KOPT-K1 (cell line): ENCODE measurements around the gene PALB2.
"Not testable (repeated sequence)": the region's sequence is repeated elsewhere in the genome, so short reads cannot be mapped to it uniquely, and the experiment has no call there.

ENCODE experiments used
- H3K27ac ChIP-seq: fragments of 200-600 bp; sonication (generic); 2 replicates; pipeline ENCODE4 v1.5.1; 2016; ENCODE audit warnings: antibody characterized with exemption, mild to moderate bottlenecking, low read depth, low read length; ENCODE audit not compliant: poor library complexity, severe bottlenecking
- H3K36me3 ChIP-seq: fragments of 200-600 bp; sonication (generic); 2 replicates; pipeline ENCODE4 v1.5.1; 2017; ENCODE audit warnings: antibody characterized with exemption, mild to moderate bottlenecking, low read length, moderate library complexity; ENCODE audit not compliant: insufficient read depth
- H3K9me3 ChIP-seq: fragments of 200-600 bp; sonication (generic); 2 replicates; pipeline ENCODE4 v1.5.1; 2017; ENCODE audit warnings: antibody characterized with exemption, low read length, mild to moderate bottlenecking; ENCODE audit not compliant: insufficient read depth, poor library complexity, severe bottlenecking

PALB2 gene

GRCh38 chr16:23667355-23667659, 26.2 kb upstream of the PALB2 start:
- no peaks in the 10 kb centered on the region for H3K9me3 ChIP-seq
- peaks cover 99% of the 10 kb centered on the region for H3K36me3 ChIP-seq
- H3K27ac ChIP-seq, result no peak overlapping the region

- peaks cover 99% of the 10 kb centered on the region for H3K36me3 ChIP-seq
- H3K27ac ChIP-seq, result no peak overlapping the region
- H3K9me3 ChIP-seq, result no peaks in the 10 kb centered on the region
These were observed 25.7 kb upstream of the PALB2 start for GRCh38 chr16:23666571-23667354.

- H3K9me3 ChIP-seq, result no peaks in the 10 kb centered on the region
- peaks cover 99% of the 10 kb centered on the region for H3K36me3 ChIP-seq
- no peak overlapping the region for H3K27ac ChIP-seq
These were observed 22.8 kb upstream of the PALB2 start for GRCh38 chr16:23663918-23664317.

GRCh38 chr16:23651943-23652468, 10.9 kb upstream of the PALB2 start:
- Histone ChIP-seq H3K27ac (no peak overlapping the region), H3K9me3 (no peaks in the 10 kb centered on the region), H3K36me3 (peaks cover 95% of the 10 kb centered on the region)

GRCh38 chr16:23650674-23651416, 9.7 kb upstream of the PALB2 start:
- peaks cover 98% of the 10 kb centered on the region for H3K36me3 ChIP-seq
- H3K27ac ChIP-seq, result no peak overlapping the region
- no peaks in the 10 kb centered on the region for H3K9me3 ChIP-seq

GRCh38 chr16:23642246-23642774, 1.2 kb upstream of the PALB2 start:
- Histone ChIP-seq H3K36me3 (peaks cover 59% of the 10 kb centered on the region), H3K9me3 (no peaks in the 10 kb centered on the region), H3K27ac (peak overlapping the region; percentile 89)

GRCh38 chr16:23640615-23640930, 537 bp downstream of the PALB2 start:
- Histone ChIP-seq H3K27ac (peak overlapping the region; percentile 89), H3K9me3 (no peaks in the 10 kb centered on the region), H3K36me3 (peaks cover 56% of the 10 kb centered on the region)

GRCh38 chr16:23635958-23636357, 5.2 kb downstream of the PALB2 start:
- no peak overlapping the region for H3K27ac ChIP-seq
- H3K9me3 ChIP-seq, result no peaks in the 10 kb centered on the region
- H3K36me3 ChIP-seq, result peaks cover 74% of the 10 kb centered on the region

- Histone ChIP-seq H3K27ac (no peak overlapping the region), H3K36me3 (peaks cover 84% of the 10 kb centered on the region), H3K9me3 (no peaks in the 10 kb centered on the region)
These were observed 6.6 kb downstream of the PALB2 start for GRCh38 chr16:23634461-23635036.

- not testable (repeated sequence) for H3K9me3 ChIP-seq, H3K27ac ChIP-seq
- H3K36me3 ChIP-seq, result peaks cover 88% of the 10 kb centered on the region
These were observed 9.2 kb downstream of the PALB2 start for GRCh38 chr16:23631874-23632273.

GRCh38 chr16:23629516-23629915, 11.6 kb downstream of the PALB2 start:
- no peaks in the 10 kb centered on the region for H3K9me3 ChIP-seq
- H3K27ac ChIP-seq, result no peak overlapping the region
- H3K36me3 ChIP-seq, result peaks cover 89% of the 10 kb centered on the region

GRCh38 chr16:23624092-23624491, 17.0 kb downstream of the PALB2 start:
- Histone ChIP-seq H3K36me3 (peaks cover 94% of the 10 kb centered on the region), H3K9me3 (no peaks in the 10 kb centered on the region), H3K27ac (no peak overlapping the region)

GRCh38 chr16:23615805-23616204, 25.3 kb downstream of the PALB2 start:
- no peak overlapping the region for H3K27ac ChIP-seq
- peaks cover 87% of the 10 kb centered on the region for H3K36me3 ChIP-seq
- H3K9me3 ChIP-seq, result no peaks in the 10 kb centered on the region

GRCh38 chr16:23611936-23612335, 29.2 kb downstream of the PALB2 start:
- H3K27ac ChIP-seq, result no peak overlapping the region
- H3K36me3 ChIP-seq, result peaks cover 77% of the 10 kb centered on the region
- no peaks in the 10 kb centered on the region for H3K9me3 ChIP-seq

GRCh38 chr16:23610905-23611304, 30.2 kb downstream of the PALB2 start:
- peaks cover 77% of the 10 kb centered on the region for H3K36me3 ChIP-seq
- H3K9me3 ChIP-seq, H3K27ac ChIP-seq: not testable (repeated sequence)
